Stomach (tissue), 19 donors: ENCODE measurements around the gene USP37. TPM values are rescaled to one million over a fixed set of nuclear protein-coding genes. Genes with fewer than 3 reads are reported as not detected.

Experiments used
- DNase-seq, 2 donors: peaks; one replicate each; pipeline versions ENCODE4 v3.0.0 to v3.0.0-alpha.2; 2013 to 2019
- H3K27ac ChIP-seq, 5 donors: fragments of 200-600 bp in 4 of 5; sonication (generic) in 4 of 5; one replicate each; pipeline ENCODE4 v1.5.1; 2013 to 2019; ENCODE audit warnings: mild to moderate bottlenecking in 1 of 5, moderate library complexity in 1 of 5
- H3K27me3 ChIP-seq, 3 donors: fragments of 200-600 bp; sonication (generic); one replicate each; pipeline ENCODE4 v1.5.1; 2017 to 2019; ENCODE audit warnings: mixed run types in 1 of 3
- H3K36me3 ChIP-seq, 4 donors: fragments of 200-600 bp; sonication (generic); 1 replicate in 3 of 4; 2 replicates in 1 of 4; pipeline ENCODE4 v1.5.1; 2016 to 2019
- H3K4me1 ChIP-seq, 4 donors: fragments of 200-600 bp; sonication (generic); one replicate each; pipeline ENCODE4 v1.5.1; 2016 to 2019
- H3K4me3 ChIP-seq, 4 donors: fragments of 200-600 bp; sonication (generic) in 3 of 4; one replicate each; pipeline ENCODE4 v1.5.1; 2016 to 2019; ENCODE audit warnings: mild to moderate bottlenecking in 1 of 4
- H3K9me3 ChIP-seq, 4 donors: fragments of 200-600 bp; sonication (generic); one replicate each; pipeline ENCODE4 v1.5.1; 2016 to 2019
- EP300 ChIP-seq: sonication (generic); formaldehyde crosslinking; IDR thresholded peaks from one replicate; pipeline ENCODE4 v1.6.1; 2017; ENCODE audit warnings: antibody characterized with exemption
- POLR2A ChIP-seq, 4 donors: fragments of 450-650 bp; IDR thresholded peaks; one replicate each; pipeline ENCODE4 v1.6.1; 2016; ENCODE audit warnings: antibody characterized with exemption in 4 of 4, control low read depth in 2 of 4, mild to moderate bottlenecking in 1 of 4, moderate library complexity in 1 of 4
- POLR2AphosphoS5 ChIP-seq, 3 donors: sonication (generic); formaldehyde crosslinking; IDR thresholded peaks; one replicate each; pipeline ENCODE4 v1.6.1; 2016; ENCODE audit warnings: antibody characterized with exemption in 3 of 3
- WGBS, 5 donors: extraction: QIAGEN DNeasy Blood & Tissue Kit in 3 of 5; methylation state at CpG; one replicate each; pipeline versions ENCODE4 v1.1.5 to v1.1.7; 2013 to 2018; 5-methylcytosine and 5-hydroxymethylcytosine counted together
- intact Hi-C: fragments of 100-400 bp; cut with DNase I; formaldehyde crosslinking; loops from one replicate; pipeline ENCODE4 v1.15.1; 2023; ENCODE audit warnings: low total_unique reads
- long read RNA-seq, 10 donors: transcript quantifications; one replicate each; lab custom pipeline, GENCODE V29; 2026
- polyA plus RNA-seq, 3 donors: library from polyadenylated mRNA; stranded (reverse); fragments of 200-250 nt; gene quantifications; one replicate each; pipeline ENCODE4 v1.2.3, GENCODE V29; 2013
- total RNA-seq, 5 donors: library from RNA; depleted of rRNA; stranded (reverse); fragments of >200 nt; gene quantifications; one replicate each; pipeline versions ENCODE4 v1.1.0 to v1.2.3, GENCODE V29; 2014 to 2016
- TF ChIP-seq, protein P1 (sequence below), 7 experiments: fragments of 450-650 bp in 4 of 7; fragments of 200-600 bp in 3 of 7; sonication (generic) in 3 of 7; IDR thresholded peaks; one replicate each; pipeline ENCODE4 v1.5.1; 2016 to 2019; ENCODE audit warnings: antibody characterized with exemption in 7 of 7, control low read depth in 2 of 7, mild to moderate bottlenecking in 1 of 7
- donor health status: healthy with polysubstance abuse.
- donor health status: Bipolar disorder and iron deficiency.
- donor health status: healthy.

Gene USP37, protein sequence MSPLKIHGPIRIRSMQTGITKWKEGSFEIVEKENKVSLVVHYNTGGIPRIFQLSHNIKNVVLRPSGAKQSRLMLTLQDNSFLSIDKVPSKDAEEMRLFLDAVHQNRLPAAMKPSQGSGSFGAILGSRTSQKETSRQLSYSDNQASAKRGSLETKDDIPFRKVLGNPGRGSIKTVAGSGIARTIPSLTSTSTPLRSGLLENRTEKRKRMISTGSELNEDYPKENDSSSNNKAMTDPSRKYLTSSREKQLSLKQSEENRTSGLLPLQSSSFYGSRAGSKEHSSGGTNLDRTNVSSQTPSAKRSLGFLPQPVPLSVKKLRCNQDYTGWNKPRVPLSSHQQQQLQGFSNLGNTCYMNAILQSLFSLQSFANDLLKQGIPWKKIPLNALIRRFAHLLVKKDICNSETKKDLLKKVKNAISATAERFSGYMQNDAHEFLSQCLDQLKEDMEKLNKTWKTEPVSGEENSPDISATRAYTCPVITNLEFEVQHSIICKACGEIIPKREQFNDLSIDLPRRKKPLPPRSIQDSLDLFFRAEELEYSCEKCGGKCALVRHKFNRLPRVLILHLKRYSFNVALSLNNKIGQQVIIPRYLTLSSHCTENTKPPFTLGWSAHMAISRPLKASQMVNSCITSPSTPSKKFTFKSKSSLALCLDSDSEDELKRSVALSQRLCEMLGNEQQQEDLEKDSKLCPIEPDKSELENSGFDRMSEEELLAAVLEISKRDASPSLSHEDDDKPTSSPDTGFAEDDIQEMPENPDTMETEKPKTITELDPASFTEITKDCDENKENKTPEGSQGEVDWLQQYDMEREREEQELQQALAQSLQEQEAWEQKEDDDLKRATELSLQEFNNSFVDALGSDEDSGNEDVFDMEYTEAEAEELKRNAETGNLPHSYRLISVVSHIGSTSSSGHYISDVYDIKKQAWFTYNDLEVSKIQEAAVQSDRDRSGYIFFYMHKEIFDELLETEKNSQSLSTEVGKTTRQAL
- total RNA-seq (10 to 100 TPM in 3 of 5 donors, 1 to 10 TPM in 2; 2.3 to 81.4 (median 10.9) TPM), polyA plus RNA-seq (1 to 10 TPM; 1.6 to 2.0 (median 1.8) TPM)
- long read RNA-seq, donor 1 = 0 reads
- long read RNA-seq, donor 2, partial matches to known transcripts = 0 of 6 reads
- long read RNA-seq, donor 2, other reads (novel, unspliced or antisense) = 6 of 6 reads
- long read RNA-seq, donor 3 = 0 reads
- long read RNA-seq, donor 4, full-length matches to known transcripts = 1 of 1 reads
- long read RNA-seq, donor 4, partial matches to known transcripts = 0 of 1 reads
- long read RNA-seq, donor 4, other reads (novel, unspliced or antisense) = 0 of 1 reads
- long read RNA-seq, donor 5, full-length matches to known transcripts = 1 of 1 reads
- long read RNA-seq, donor 5, partial matches to known transcripts = 0 of 1 reads
- long read RNA-seq, donor 5, other reads (novel, unspliced or antisense) = 0 of 1 reads
- long read RNA-seq, donor 6 = 0 reads
- long read RNA-seq, donor 7, full-length matches to known transcripts = 1 of 114 reads
- long read RNA-seq, donor 7, partial matches to known transcripts = 113 of 114 reads
- long read RNA-seq, donor 7, other reads (novel, unspliced or antisense) = 0 of 114 reads
- long read RNA-seq, donor 8, full-length matches to known transcripts = 1 of 1 reads
- long read RNA-seq, donor 8, partial matches to known transcripts = 0 of 1 reads
- long read RNA-seq, donor 8, other reads (novel, unspliced or antisense) = 0 of 1 reads
- long read RNA-seq, donor 9, partial matches to known transcripts = 13 of 13 reads
- long read RNA-seq, donor 9, other reads (novel, unspliced or antisense) = 0 of 13 reads
- long read RNA-seq, donor 10 = 0 reads

DNA sequence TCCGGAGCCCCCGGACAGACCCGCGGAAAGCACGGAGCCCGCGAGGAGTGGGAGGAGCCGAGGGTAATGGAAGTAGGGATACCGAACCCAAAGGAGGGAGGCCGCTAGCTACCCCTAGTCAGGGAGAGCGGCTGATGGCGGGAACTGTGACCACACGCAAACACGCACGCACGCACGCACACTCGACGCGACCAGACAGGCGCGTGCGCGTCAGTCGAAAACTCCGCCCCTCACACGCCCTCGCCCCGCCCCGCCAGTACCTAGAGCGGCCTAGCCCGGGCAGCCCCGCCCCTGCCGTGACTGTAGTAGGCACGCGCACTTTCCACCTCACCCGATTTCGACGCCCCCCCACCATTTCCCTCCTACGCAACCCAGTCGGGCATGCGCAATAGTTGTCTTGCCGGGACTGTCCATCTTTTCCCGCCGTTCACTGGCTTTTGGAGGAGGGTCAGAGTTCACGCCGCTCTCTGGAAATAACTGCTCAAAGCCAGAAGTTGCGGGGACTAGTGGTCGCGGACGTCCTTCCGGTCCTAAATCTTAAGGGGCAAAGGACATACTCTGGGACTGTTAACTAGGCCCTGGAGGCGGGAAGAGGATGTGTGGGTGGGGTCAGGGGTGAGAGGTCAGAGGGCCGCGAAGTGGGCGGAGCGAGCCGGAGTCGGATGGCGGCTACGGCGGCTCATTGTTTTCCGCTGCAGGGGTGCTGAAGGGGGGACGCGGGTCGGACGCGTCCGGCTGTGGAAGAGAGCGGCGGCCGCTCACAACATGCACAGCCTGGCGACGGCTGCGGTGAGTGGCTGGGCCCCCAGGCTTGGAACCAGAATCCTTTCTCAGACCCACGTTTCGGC is at the start of gene USP37, which contains the start of gene CNOT9:
Gene USP37, minus strand, starts transcription at position 162 of the 848 bp plus-strand sequence. CDS start 9,698 bp downstream, outside the sequence.
Gene CNOT9, plus strand, starts transcription at position 650 of the 848 bp plus-strand sequence. Its CDS starts 116 bp downstream, at position 766.
- H3K4me3 ChIP-seq = peak within 1 kb of the TSS; percentile 70 to 86 (median 84)
- TF ChIP-seq POLR2A (IDR thresholded peaks at IDR 0.05) (peak in 1 of 4 donors; percentile 70), POLR2AphosphoS5 (IDR thresholded peaks at IDR 0.05) (peak; percentile 81 to 91 (median 90)), EP300 (peak; percentile 44)
- TF ChIP-seq, protein P1, sequence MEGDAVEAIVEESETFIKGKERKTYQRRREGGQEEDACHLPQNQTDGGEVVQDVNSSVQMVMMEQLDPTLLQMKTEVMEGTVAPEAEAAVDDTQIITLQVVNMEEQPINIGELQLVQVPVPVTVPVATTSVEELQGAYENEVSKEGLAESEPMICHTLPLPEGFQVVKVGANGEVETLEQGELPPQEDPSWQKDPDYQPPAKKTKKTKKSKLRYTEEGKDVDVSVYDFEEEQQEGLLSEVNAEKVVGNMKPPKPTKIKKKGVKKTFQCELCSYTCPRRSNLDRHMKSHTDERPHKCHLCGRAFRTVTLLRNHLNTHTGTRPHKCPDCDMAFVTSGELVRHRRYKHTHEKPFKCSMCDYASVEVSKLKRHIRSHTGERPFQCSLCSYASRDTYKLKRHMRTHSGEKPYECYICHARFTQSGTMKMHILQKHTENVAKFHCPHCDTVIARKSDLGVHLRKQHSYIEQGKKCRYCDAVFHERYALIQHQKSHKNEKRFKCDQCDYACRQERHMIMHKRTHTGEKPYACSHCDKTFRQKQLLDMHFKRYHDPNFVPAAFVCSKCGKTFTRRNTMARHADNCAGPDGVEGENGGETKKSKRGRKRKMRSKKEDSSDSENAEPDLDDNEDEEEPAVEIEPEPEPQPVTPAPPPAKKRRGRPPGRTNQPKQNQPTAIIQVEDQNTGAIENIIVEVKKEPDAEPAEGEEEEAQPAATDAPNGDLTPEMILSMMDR (IDR thresholded peaks at IDR 0.05) = peak in 2 of 7 experiments; percentile 13 to 14
- intact Hi-C loops = no loop called here

DNA sequence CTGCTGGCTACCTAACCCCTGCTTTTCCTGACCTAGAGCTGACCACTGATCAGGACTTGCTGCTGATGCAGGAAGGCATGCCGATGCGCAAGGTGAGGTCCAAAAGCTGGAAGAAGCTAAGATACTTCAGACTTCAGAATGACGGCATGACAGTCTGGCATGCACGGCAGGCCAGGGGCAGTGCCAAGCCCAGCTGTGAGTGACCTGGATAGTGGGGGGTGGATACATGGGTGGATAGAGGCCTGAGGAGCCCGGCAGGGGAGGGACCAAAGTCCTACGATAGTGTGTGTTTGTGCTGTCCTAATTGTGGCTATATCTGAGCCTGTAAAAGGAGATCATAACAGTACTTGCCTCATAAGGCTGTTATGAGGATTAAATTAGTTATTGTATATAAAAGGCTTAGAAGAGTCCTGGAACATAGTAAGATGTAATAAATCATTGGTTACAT is 47.7 kb upstream of the USP37 start:
- intact Hi-C loops = no loop called here
- Histone ChIP-seq H3K27ac (peak overlapping the region in 3 of 5 donors; percentile 15 to 85 (median 49)), H3K4me1 (no peaks in the 10 kb centered on the region), H3K9me3 (no peaks in the 10 kb centered on the region), H3K36me3 (peaks cover 0 to 4% (median 0%) of the 10 kb centered on the region in 4 donors), H3K4me3 (no peak overlapping the region), H3K27me3 (no peaks in the 10 kb centered on the region)
- peak in 1 of 3 donors; percentile 51 for TF ChIP-seq POLR2AphosphoS5 (IDR thresholded peaks at IDR 0.05)
- TF ChIP-seq POLR2A (IDR thresholded peaks at IDR 0.05) = no peak
- 52 to 68% (median 65%) methylated on average over 6 of the region's 6 CpGs for WGBS, 5 donors
- DNase-seq = peak in 1 of 2 donors; percentile 38

More for the DNA sequence above, at the start of gene USP37, which contains the start of gene CNOT9:
- Histone ChIP-seq H3K9me3 (no peaks in the 10 kb centered on the region), H3K4me1 (peaks cover 26 to 69% (median 48%) of the 10 kb centered on the region in 4 donors), H3K27ac (peak within 1 kb of the TSS; percentile 89 to 100 (median 97)), H3K36me3 (peaks cover 0 to 19% (median 16%) of the 10 kb centered on the region in 4 donors), H3K27me3 (no peaks in the 10 kb centered on the region)
- 0 to 1% (median 0%) methylated on average over 68 to 77 of the region's 77 CpGs for WGBS, 5 donors
- peak; percentile 100 for DNase-seq

DNA sequence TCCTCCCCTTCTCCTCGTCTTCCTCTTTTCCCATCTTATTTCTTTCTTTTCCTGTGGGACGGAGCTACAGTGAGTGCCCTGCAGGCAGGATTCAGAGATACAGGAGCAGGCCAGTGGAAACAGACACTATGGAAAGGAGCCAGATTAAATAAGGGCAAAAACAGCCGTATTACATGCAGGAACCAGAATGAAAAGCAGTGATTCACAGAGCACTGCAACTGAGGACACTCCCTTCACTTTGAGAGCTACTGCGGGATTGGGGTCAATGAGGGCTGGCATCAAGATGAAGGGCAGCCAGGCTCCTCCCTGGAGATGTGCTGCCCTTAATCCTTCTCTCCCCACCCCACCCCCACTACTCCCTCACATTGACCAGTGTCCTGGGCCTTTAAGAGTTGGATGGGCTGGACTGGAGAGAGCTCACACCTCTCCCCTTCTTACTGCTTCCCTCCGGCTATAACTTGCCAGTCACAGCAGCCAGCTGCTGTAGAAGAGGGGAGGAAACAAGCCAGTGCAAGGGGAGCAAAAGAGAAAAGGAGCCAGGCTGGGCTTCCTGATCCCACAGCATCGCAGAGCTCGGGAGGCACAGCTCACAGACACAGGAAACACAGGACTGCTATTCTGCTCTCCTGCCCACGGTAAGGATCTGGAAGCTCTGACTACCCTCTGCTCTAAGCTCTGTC is 39.4 kb upstream of the USP37 start, which contains the start of gene PLCD4:
Gene PLCD4, plus strand, starts transcription at position 464 of the 680 bp plus-strand sequence. CDS start 7,841 bp downstream, outside the sequence.
- H3K36me3 ChIP-seq = no peaks in the 10 kb centered on the region
- peak in 1 of 2 donors; percentile 50 for DNase-seq
- peak within 1 kb of the TSS in 4 of 5 donors; percentile 38 to 85 (median 50) for H3K27ac ChIP-seq

More for the DNA sequence above, 39.4 kb upstream of the USP37 start, which contains the start of gene PLCD4:
- no peaks in the 10 kb centered on the region for H3K9me3 ChIP-seq
- TF ChIP-seq EP300 (no peak), POLR2AphosphoS5 (IDR thresholded peaks at IDR 0.05) (peak in 1 of 3 donors; percentile 4), POLR2A (IDR thresholded peaks at IDR 0.05) (no peak)
- TF ChIP-seq, protein P1 (IDR thresholded peaks at IDR 0.05) = no peak
- peak within 1 kb of the TSS; percentile 22 to 32 (median 25) for H3K4me3 ChIP-seq
- peaks cover 0 to 23% (median 8%) of the 10 kb centered on the region in 4 donors for H3K4me1 ChIP-seq
- 16 to 23% (median 19%) methylated on average over 8 of the region's 8 CpGs for WGBS, 5 donors
- intact Hi-C loops = no loop called here
- H3K27me3 ChIP-seq = no peaks in the 10 kb centered on the region
